Forelimb muscle (tissue), 1 donor: ENCODE data around the gene NEDD4L. TPM values are rescaled to one million over a fixed set of nuclear protein-coding genes. Genes with fewer than 3 reads are reported as not detected.

Source experiments
- DNase-seq: peaks from one replicate; pipeline ENCODE4 v3.0.0-alpha.2; 2013; ENCODE audit warnings: low read depth
- polyA plus RNA-seq: library from polyadenylated mRNA; unstranded; fragments of 120-200 nt; gene quantifications from one replicate; pipeline ENCODE4 v1.2.1, GENCODE V29; 2013; ENCODE audit not compliant: insufficient read length

Gene NEDD4L
- polyA plus RNA-seq, 1 donor = 33.6 TPM

- no peak for DNase-seq
Measured at GRCh38 chr18:58052960-58053359, 8.9 kb downstream of the NEDD4L start.

DNA sequence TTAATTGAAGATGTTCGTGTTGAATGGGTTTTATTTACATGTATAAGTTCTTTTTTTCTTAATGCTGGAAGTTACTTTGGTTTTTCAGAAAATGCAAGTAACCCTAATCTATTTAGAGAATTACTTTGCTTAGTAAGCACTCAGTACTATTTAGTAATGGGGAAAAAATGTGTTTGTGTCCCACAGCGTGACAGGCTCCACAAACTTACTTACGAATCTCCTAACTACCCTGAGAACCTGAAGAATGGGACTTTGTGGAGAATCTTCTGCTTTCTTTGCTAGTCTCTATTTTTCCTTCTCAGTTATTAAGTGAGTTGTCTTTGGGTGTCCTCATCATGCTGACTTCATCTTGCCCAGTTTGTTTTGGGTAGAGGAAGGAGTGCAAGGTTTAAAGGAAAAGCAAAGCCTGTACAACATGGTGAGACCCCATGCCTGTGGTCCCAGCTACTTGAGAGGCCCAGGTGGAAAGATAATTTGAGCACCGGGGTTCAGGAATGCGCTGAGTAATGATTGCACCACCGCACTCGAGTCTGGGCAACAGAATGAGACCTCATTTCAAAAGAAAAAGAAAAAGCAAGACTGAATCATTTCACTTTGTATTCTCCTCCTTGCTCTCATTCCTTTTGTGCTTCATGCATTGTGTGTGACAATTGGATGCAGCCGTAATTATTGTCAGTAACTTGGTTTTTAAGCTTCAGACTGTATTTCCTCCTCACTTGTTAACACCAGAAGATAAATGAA is 10.2 kb downstream of the NEDD4L start:
- no peak for DNase-seq

- no peak for DNase-seq
Measured at GRCh38 chr18:58055890-58056558, 12.0 kb downstream of the NEDD4L start.

- no peak for DNase-seq
Measured at GRCh38 chr18:58056852-58057251, 12.8 kb downstream of the NEDD4L start.

- no peak for DNase-seq
Measured at GRCh38 chr18:58057291-58057965, 13.4 kb downstream of the NEDD4L start.

GRCh38 chr18:58058720-58059119 is 14.7 kb downstream of the NEDD4L start:
- no peak for DNase-seq

DNA sequence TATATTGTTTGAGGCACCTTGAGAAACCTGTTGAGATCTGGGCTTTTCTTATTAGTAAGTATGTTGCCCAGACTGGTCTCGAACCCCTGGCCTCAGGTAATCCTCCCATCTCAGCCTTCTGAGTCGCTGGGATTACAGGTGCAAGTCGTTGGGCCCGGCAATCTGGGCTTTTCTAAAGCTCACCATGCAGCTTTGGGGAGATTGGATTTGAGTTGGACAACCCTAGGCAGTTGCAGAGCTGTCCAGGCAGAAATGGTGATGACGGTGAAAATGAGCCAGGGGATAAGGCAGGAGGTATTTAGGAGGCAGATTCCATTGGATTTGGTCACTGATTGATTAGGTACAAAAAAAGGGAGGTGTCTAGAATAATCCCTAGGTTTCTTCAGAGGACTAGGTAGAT is 16.2 kb downstream of the NEDD4L start:
- DNase-seq = no peak

GRCh38 chr18:58061349-58061748 is 17.3 kb downstream of the NEDD4L start:
- DNase-seq = no peak

- DNase-seq = no peak
Measured at GRCh38 chr18:58064406-58064998, 20.5 kb downstream of the NEDD4L start.

GRCh38 chr18:58065956-58066355 is 21.9 kb downstream of the NEDD4L start:
- DNase-seq = no peak

- DNase-seq = no peak
Measured at GRCh38 chr18:58067601-58068000, 23.6 kb downstream of the NEDD4L start.

- no peak for DNase-seq
Measured at GRCh38 chr18:58069099-58069498, 25.1 kb downstream of the NEDD4L start.

- DNase-seq = no peak
Measured at GRCh38 chr18:58069721-58070292, 25.8 kb downstream of the NEDD4L start.

- DNase-seq = no peak
Measured at GRCh38 chr18:58076052-58076451, 32.0 kb downstream of the NEDD4L start.

GRCh38 chr18:58077329-58077728 is 33.3 kb downstream of the NEDD4L start:
- DNase-seq = no peak

GRCh38 chr18:58078889-58079573 is 35.0 kb downstream of the NEDD4L start:
- no peak for DNase-seq

DNA sequence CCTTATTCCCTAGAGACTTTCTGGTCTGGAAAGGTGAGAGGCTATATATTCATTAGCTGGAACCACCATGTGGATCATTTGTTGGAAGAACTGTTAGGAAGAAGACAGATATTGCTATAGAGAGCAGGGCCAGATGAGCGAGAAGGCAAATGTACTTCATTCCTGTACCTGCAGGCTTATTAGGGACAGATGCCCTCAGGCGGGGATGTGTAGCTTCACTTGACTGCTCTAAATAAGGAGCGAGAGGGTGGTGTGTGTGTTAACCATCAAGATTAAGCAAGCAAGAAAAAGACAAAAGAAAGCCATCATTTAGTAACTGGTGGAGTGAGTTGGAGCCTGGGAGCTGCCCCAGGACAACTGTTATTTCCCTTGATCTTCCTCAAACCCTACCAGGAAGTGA is 36.4 kb downstream of the NEDD4L start:
- DNase-seq = no peak

DNA sequence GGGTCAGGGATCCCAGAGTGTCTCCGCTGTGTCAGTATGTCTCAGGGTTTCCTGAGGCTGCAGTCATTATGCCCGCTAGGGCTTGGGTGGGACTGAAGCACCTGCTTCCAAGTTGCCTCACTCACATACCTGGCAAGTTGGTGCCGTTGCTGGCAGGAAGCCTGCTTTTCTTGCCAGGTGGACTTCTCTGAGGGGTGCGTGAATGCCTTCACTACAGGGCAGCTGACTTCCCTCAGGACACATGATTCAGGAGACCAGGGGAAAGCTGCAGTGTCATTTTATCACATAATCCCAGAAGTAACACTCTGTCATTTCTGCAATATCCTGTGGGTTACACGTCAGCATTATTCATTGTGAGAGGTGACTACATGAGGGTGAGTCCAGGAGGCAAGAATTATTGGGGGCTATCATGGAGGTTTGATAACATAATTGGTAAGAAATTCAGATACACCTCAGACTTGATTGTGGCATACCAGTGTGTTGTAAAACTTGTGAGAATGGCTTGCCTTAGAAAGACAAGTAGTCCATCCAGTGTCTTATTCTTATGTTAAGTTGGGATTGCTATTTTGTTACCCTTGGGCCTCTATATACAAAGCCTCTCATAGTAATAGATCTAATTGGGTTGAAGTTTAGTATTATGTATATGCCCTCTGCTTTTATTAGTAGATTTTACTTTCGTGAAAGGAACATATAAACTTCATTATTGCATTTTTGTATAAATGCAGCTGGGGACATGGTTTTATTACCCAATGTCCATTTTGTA is 44.1 kb downstream of the NEDD4L start:
- DNase-seq = no peak

GRCh38 chr18:58088691-58089065 is 44.7 kb downstream of the NEDD4L start:
- no peak for DNase-seq

- DNase-seq = no peak
Measured at GRCh38 chr18:58091099-58091611, 47.1 kb downstream of the NEDD4L start.
